ENCODE data around the gene GAP43.

GAP43 gene

DNA sequence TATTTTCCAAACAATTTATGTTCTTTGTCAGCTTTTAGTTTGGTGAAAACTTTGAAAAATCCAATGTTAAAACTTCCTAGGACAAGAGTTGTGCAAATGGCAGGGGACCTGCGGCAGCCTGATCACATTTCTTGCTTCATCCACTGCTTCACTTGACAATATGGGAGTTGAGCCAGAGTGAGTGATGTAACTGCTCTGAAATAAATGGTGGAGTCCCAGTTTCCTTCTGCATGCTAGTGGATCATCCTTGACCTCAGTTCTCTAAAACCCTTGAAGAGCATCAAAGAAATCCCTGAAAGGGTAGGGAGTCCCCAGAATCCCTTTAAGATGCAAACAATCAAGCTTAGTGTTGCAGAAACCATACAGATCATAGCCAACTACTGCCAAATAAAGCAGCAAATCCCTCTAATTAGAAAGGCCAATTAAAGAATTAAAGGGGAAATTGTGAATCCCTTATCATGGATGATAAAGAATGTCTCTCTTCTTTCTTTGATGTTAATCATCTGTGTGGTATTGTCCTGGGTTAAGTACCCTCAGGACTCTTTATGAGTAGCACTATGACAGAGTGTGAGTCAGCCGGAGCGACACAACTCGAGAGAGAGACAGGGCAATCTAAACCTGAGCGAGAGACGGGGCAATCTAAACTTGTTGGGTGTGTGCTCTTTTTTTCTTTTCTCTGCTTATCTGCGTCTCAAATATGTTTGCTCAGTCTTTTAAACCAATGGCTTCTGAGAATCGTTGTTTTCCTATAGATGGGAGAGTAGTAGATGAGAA lies 41.8 kb upstream of the GAP43 start:
- no peaks in the 10 kb centered on the region for H3K27me3 ChIP-seq
- no peak overlapping the region for H3K27ac ChIP-seq
- TF ChIP-seq, protein P1, sequence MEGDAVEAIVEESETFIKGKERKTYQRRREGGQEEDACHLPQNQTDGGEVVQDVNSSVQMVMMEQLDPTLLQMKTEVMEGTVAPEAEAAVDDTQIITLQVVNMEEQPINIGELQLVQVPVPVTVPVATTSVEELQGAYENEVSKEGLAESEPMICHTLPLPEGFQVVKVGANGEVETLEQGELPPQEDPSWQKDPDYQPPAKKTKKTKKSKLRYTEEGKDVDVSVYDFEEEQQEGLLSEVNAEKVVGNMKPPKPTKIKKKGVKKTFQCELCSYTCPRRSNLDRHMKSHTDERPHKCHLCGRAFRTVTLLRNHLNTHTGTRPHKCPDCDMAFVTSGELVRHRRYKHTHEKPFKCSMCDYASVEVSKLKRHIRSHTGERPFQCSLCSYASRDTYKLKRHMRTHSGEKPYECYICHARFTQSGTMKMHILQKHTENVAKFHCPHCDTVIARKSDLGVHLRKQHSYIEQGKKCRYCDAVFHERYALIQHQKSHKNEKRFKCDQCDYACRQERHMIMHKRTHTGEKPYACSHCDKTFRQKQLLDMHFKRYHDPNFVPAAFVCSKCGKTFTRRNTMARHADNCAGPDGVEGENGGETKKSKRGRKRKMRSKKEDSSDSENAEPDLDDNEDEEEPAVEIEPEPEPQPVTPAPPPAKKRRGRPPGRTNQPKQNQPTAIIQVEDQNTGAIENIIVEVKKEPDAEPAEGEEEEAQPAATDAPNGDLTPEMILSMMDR (IDR thresholded peaks at IDR 0.05): no peak
- H3K4me3 ChIP-seq (ENCODE audit: low read depth in 1 of 2, low read length in 1 of 2): no peak overlapping the region
- no peaks in the 10 kb centered on the region for H3K9me3 ChIP-seq
- H3K36me3 ChIP-seq: no peaks in the 10 kb centered on the region
- H3K4me1 ChIP-seq (ENCODE audit: control insufficient read depth in 1 of 2, insufficient read depth in 1 of 2, low read depth in 1 of 2, low read length in 1 of 2): no peaks in the 10 kb centered on the region

DNA sequence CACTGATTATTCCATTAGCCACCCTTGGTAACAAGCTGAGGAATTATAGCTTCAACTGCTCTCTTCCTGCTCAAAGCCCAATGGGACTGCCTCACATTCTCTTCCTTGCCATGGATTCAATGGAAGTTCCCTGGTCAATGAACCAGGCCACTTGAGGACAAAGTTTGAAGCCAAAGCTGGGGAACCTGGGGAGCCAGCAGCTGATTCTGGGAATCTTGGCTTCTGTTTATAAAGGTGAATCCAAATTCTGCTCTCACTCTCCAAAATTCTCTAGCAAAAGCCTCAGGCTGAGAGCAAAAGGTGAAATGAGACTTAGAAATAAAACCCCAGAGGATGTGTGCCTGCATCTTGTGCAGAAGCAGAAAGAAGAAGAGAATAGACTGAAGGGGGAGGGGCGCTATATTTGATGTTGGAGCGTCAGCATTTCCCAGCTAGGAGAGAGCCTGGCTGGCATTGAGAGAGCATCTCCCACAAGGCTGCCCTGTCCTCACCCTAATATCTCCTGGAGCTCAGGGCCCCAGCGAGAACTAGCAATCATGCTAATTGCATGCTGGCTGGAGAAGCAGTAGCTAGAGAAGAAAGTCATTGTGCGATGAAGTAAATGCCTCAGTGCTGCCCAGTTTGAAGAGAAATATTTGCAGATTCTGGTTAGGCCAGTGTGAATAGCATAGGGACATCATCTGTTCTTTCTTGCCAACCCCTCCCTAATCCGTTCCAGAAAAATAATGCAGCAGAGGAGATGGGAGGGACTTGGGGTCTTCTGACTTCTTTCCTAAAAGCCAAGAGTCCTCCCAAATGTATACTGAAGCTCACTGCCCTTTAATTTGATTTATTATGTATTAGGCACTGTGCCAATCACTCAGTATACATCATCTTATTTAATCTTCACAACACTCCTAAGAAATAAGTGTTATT lies 34.9 kb upstream of the GAP43 start:
- TF ChIP-seq, protein P1 (IDR thresholded peaks at IDR 0.05): no peak
- no peaks in the 10 kb centered on the region for H3K36me3 ChIP-seq
- H3K27ac ChIP-seq: no peak overlapping the region
- no peaks in the 10 kb centered on the region for H3K9me3 ChIP-seq
- no peaks in the 10 kb centered on the region for H3K4me1 ChIP-seq (ENCODE audit: control insufficient read depth in 1 of 2, insufficient read depth in 1 of 2, low read depth in 1 of 2, low read length in 1 of 2)
- no peak overlapping the region for H3K4me3 ChIP-seq (ENCODE audit: low read depth in 1 of 2, low read length in 1 of 2)
- H3K27me3 ChIP-seq: no peaks in the 10 kb centered on the region

DNA sequence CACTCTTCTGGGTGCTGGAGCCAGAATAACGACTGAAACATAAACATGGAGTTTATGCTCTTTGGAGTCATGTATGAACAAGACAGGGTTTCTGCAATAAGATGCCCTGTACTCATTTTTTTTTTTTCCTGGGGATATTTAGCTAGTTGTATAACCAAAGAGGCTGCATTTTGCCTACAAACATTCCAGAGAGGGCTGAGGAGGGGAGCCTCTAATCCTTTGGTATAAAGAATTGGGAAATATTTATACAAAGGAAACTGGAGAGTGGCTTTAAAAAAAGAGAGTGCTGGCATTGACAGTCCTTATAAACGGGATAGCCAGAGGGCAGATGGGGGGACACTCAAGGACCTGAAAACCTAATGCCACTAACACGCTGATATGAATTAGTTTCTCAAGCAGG lies 32.4 kb upstream of the GAP43 start:
- Histone ChIP-seq H3K4me3 (ENCODE audit: low read depth in 1 of 2, low read length in 1 of 2) (no peak overlapping the region), H3K36me3 (no peaks in the 10 kb centered on the region), H3K27ac (no peak overlapping the region), H3K9me3 (no peaks in the 10 kb centered on the region), H3K4me1 (ENCODE audit: control insufficient read depth in 1 of 2, insufficient read depth in 1 of 2, low read depth in 1 of 2, low read length in 1 of 2) (no peaks in the 10 kb centered on the region), H3K27me3 (no peaks in the 10 kb centered on the region)
- TF ChIP-seq, protein P1 (IDR thresholded peaks at IDR 0.05): no peak

DNA sequence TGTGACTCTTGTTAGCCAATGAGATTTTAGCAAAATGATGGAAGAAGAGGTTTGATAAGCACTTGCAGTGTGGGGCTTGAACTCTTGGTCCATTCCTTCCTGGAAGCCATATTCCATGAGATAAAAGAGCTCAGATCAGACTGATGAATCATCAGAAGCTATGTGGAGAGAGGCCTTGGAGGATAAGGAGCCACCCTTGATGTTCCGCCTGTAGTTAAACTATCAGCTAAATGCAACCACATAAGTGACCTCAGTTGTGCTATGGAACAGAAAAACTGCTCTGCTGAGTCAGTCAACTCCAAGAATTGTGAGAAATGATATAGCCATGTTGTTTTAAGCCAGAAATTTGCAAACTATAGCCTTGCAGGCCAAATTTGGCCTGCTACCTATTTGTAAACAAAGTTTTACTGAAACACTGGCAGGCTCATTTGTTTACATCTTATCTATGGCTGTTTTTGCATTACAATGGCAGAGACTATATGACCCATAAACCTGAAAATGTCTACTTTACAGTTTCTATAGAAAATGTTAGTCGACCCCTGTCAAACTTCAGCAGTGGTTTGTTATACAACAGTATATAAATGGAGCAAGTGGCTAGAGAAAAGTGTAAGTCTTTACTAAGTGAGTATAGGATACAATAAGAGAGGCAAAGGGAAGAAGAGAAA lies 27.6 kb upstream of the GAP43 start:
- Histone ChIP-seq H3K36me3 (no peaks in the 10 kb centered on the region), H3K4me3 (ENCODE audit: low read depth in 1 of 2, low read length in 1 of 2) (no peak overlapping the region), H3K9me3 (no peaks in the 10 kb centered on the region), H3K27me3 (no peaks in the 10 kb centered on the region), H3K27ac (no peak overlapping the region), H3K4me1 (ENCODE audit: control insufficient read depth in 1 of 2, insufficient read depth in 1 of 2, low read depth in 1 of 2, low read length in 1 of 2) (no peaks in the 10 kb centered on the region)
- TF ChIP-seq, protein P1 (IDR thresholded peaks at IDR 0.05): no peak

GRCh38 chr3:115598216-115598615 lies 25.1 kb upstream of the GAP43 start:
- TF ChIP-seq, protein P1 (IDR thresholded peaks at IDR 0.05): no peak
- no peak overlapping the region for H3K4me3 ChIP-seq (ENCODE audit: low read depth in 1 of 2, low read length in 1 of 2)
- no peak overlapping the region for H3K27ac ChIP-seq
- no peaks in the 10 kb centered on the region for H3K36me3 ChIP-seq
- H3K9me3 ChIP-seq: no peaks in the 10 kb centered on the region
- H3K4me1 ChIP-seq (ENCODE audit: control insufficient read depth in 1 of 2, insufficient read depth in 1 of 2, low read depth in 1 of 2, low read length in 1 of 2): no peaks in the 10 kb centered on the region
- H3K27me3 ChIP-seq: no peaks in the 10 kb centered on the region
